Endodermal cell (in vitro differentiated cells): ENCODE measurements around the gene MFAP3. TPM values are rescaled to one million over a fixed set of nuclear protein-coding genes. Genes with fewer than 3 reads are reported as not detected.
A peak's percentile ranks its signal among the peaks of the same experiment; 100 is the strongest.
"Not testable (repeated sequence)": the region's sequence is repeated elsewhere in the genome, so short reads cannot be mapped to it uniquely, and the experiment has no call there.

Experiments used
- DNase-seq: peaks from one replicate; pipeline ENCODE4 v3.0.0-alpha.2; 2017
- H3K27ac ChIP-seq: 2 replicates; pipeline ENCODE4 v1.5.1; 2013; ENCODE audit warnings: mild to moderate bottlenecking, low read depth, low read length, moderate library complexity
- H3K27me3 ChIP-seq: 2 replicates; pipeline ENCODE4 v1.6.1; 2013; ENCODE audit warnings: mild to moderate bottlenecking, low read length, moderate library complexity; ENCODE audit not compliant: insufficient read depth, control insufficient read depth, poor library complexity, severe bottlenecking
- H3K36me3 ChIP-seq: 2 replicates; pipeline ENCODE4 v1.7.0; 2013; ENCODE audit warnings: mild to moderate bottlenecking, low read length, moderate library complexity; ENCODE audit not compliant: control insufficient read depth, insufficient read depth
- H3K4me1 ChIP-seq: one replicate; pipeline ENCODE4 v1.7.0; 2013; ENCODE audit warnings: low read length; ENCODE audit not compliant: control insufficient read depth, insufficient read depth
- H3K4me3 ChIP-seq: 2 replicates; pipeline ENCODE4 v1.5.1; 2013; ENCODE audit warnings: mild to moderate bottlenecking, low read length, moderate library complexity
- H3K9ac ChIP-seq: 2 replicates; pipeline ENCODE4 v1.6.1; 2013; ENCODE audit warnings: mild to moderate bottlenecking, low read length, moderate library complexity; ENCODE audit not compliant: poor library complexity, severe bottlenecking; ENCODE audit errors: extremely low read depth
- H3K9me3 ChIP-seq: 2 replicates; pipeline ENCODE4 v1.6.1; 2013; ENCODE audit warnings: mild to moderate bottlenecking, low read length, moderate library complexity; ENCODE audit not compliant: control insufficient read depth
- H3K27ac Mint-ChIP-seq: 2 replicates; pipeline ENCODE4 v1.8.0; 2020; ENCODE audit warnings: mixed read lengths
- H3K27me3 Mint-ChIP-seq: 2 replicates; pipeline ENCODE4 v1.8.0; 2021; ENCODE audit warnings: mild to moderate bottlenecking, mixed read lengths; ENCODE audit not compliant: insufficient read depth
- H3K36me3 Mint-ChIP-seq: 2 replicates; pipeline ENCODE4 v1.8.0; 2020; ENCODE audit warnings: low read depth, mixed read lengths
- H3K4me1 Mint-ChIP-seq: 2 replicates; pipeline ENCODE4 v1.8.0; 2020; ENCODE audit warnings: mixed read lengths
- H3K4me3 Mint-ChIP-seq: 2 replicates; pipeline ENCODE4 v1.8.0; 2020; ENCODE audit warnings: mild to moderate bottlenecking, moderate library complexity, mixed read lengths
- H3K9me3 Mint-ChIP-seq: 2 replicates; pipeline ENCODE4 v1.8.0; 2020; ENCODE audit warnings: mild to moderate bottlenecking, mixed read lengths
- WGBS, 2 experiments: methylation state at CpG; one replicate each; pipeline versions ENCODE4 v1.1.5 to v1.1.7; 2013; ENCODE audit warnings: missing lambda C conversion rate in 2 of 2, mixed read lengths in 1 of 2; ENCODE audit not compliant: insufficient coverage in 1 of 2, insufficient read length in 1 of 2; 5-methylcytosine and 5-hydroxymethylcytosine counted together
- total RNA-seq, 2 donors: library from RNA; stranded (reverse); fragmentation: NEBNext Ultra II Directional in 1 of 2; extraction: Animal tissue kit (Norgen Biotek cat#: 25700) in 1 of 2; gene quantifications; 2 replicates in 1 of 2; 3 replicates in 1 of 2; pipeline ENCODE4 v1.2.1, GENCODE V29; 2021
- TF ChIP-seq, protein P1 (sequence below): fragments of 200-600 bp; sonication (generic); conservative IDR thresholded peaks from 2 replicates; pipeline ENCODE4 v1.5.0; 2021; ENCODE audit warnings: antibody characterized with exemption, mild to moderate bottlenecking

The MFAP3 gene
- total RNA-seq, 2 donors from 2014 or later, result 25.8 to 36.2 TPM

DNA sequence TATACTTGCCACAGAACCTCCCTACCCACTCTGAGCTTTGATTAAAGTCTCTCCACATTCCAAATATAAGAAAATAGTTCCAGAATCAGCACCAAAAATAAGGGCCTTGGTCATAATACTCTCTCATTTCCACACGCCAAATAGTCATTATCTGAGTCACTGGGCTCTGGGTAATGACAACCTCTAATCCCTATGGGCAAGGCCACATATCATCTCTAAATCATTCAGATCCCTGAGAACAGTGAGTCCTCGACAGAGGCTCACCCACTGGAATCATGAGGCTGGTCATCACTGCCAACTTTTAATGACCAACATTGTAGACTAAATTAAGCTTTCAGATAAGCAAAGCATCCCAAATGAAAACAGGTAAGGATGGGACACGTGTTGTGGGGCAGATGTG, 28.1 kb upstream of the MFAP3 start:
- DNase-seq, result no peak
- H3K4me3 Mint-ChIP-seq, result no peak overlapping the region
- peaks cover 10% of the 10 kb centered on the region for H3K9me3 Mint-ChIP-seq
- Histone ChIP-seq H3K9me3 (peaks cover 7% of the 10 kb centered on the region), H3K4me1 (peaks cover 6% of the 10 kb centered on the region), H3K27me3 (peaks cover 14% of the 10 kb centered on the region), H3K27ac (no peak overlapping the region), H3K9ac (no peak overlapping the region), H3K36me3 (no peaks in the 10 kb centered on the region), H3K4me3 (no peak overlapping the region)
- H3K27me3 Mint-ChIP-seq, result peaks cover 7% of the 10 kb centered on the region
- H3K27ac Mint-ChIP-seq, result no peak overlapping the region
- peaks cover 6% of the 10 kb centered on the region for H3K4me1 Mint-ChIP-seq
- WGBS, 2 experiments, result 74 to 77% methylated on average over 3 of the region's 3 CpGs
- H3K36me3 Mint-ChIP-seq, result peaks cover 4% of the 10 kb centered on the region
- TF ChIP-seq, protein P1, sequence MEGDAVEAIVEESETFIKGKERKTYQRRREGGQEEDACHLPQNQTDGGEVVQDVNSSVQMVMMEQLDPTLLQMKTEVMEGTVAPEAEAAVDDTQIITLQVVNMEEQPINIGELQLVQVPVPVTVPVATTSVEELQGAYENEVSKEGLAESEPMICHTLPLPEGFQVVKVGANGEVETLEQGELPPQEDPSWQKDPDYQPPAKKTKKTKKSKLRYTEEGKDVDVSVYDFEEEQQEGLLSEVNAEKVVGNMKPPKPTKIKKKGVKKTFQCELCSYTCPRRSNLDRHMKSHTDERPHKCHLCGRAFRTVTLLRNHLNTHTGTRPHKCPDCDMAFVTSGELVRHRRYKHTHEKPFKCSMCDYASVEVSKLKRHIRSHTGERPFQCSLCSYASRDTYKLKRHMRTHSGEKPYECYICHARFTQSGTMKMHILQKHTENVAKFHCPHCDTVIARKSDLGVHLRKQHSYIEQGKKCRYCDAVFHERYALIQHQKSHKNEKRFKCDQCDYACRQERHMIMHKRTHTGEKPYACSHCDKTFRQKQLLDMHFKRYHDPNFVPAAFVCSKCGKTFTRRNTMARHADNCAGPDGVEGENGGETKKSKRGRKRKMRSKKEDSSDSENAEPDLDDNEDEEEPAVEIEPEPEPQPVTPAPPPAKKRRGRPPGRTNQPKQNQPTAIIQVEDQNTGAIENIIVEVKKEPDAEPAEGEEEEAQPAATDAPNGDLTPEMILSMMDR, result no peak

DNA sequence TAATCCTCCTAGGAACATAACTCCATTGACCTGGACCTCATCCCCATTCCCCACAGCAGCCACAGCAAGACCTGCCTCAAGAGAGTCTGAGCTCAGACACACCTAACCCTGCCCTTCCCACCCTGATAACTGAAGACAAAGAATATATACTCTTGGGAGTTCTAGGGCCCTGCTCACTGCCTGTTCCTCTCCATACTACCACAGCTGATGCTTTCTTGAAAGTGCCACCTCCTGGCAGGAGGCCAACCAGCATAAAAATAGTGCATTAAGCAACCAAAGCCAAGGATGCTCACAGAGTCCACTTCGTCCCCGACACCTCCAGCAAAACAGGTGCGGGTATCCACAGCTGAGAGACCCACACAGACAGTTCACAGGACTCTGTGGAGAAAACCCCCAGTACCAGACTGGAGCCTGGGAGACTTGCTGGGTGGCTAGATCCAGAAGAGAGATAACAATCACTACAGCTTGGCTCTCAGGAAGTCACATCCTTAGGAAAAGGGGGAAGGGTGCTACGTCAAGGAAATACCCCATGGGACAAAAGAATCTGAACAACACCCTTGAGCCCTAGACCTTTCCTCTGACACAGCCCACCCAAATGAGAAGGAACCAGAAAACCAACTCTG, 23.6 kb upstream of the MFAP3 start:
- H3K27me3 Mint-ChIP-seq, result peaks cover 18% of the 10 kb centered on the region
- H3K36me3 Mint-ChIP-seq, result peaks cover 21% of the 10 kb centered on the region
- H3K36me3 ChIP-seq, result no peaks in the 10 kb centered on the region
- peak overlapping the region; percentile 5 for H3K4me3 ChIP-seq
- peaks cover 18% of the 10 kb centered on the region for H3K9me3 ChIP-seq
- H3K9ac ChIP-seq, result no peak overlapping the region
- no peak overlapping the region for H3K4me3 Mint-ChIP-seq
- H3K27ac Mint-ChIP-seq, result no peak overlapping the region
- peaks cover 14% of the 10 kb centered on the region for H3K27me3 ChIP-seq
- H3K27ac ChIP-seq, result no peak overlapping the region
- TF ChIP-seq, protein P1, result no peak
- peaks cover 17% of the 10 kb centered on the region for H3K4me1 Mint-ChIP-seq
- H3K4me1 ChIP-seq, result no peaks in the 10 kb centered on the region
- DNase-seq, result no peak
- H3K9me3 Mint-ChIP-seq, result peaks cover 10% of the 10 kb centered on the region
- WGBS, 2 experiments, result 90 to 93% methylated on average over 3 to 4 of the region's 4 CpGs

DNA sequence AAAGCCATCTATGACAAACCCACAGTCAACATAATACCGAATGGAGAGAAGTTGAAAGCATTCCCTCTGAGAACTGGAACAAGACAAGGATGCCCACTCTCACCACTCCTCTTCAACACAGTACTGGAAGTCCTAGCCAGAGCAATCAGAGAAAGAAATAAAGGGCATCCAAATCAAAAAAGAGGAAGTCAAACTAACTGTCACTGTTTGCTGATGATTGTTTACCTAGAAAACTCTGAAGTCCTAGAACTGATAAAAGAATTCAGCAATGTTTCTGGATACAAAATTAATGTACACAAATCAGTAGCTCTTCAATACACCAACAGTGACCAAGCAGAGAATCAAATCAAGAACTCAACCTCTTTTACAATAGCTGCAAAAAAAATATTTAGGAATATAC, 19.8 kb upstream of the MFAP3 start:
- peaks cover 18% of the 10 kb centered on the region for H3K9me3 ChIP-seq
- H3K4me3 ChIP-seq, H3K27ac ChIP-seq, DNase-seq, H3K4me3 Mint-ChIP-seq, H3K9ac ChIP-seq, H3K4me1 ChIP-seq, H3K36me3 ChIP-seq, H3K27ac Mint-ChIP-seq: not testable (repeated sequence)
- H3K27me3 ChIP-seq, result peaks cover 10% of the 10 kb centered on the region
- Mint-ChIP-seq H3K4me1 (peaks cover 30% of the 10 kb centered on the region), H3K9me3 (peaks cover 18% of the 10 kb centered on the region), H3K27me3 (peaks cover 24% of the 10 kb centered on the region), H3K36me3 (peaks cover 41% of the 10 kb centered on the region)
- 83 to 95% methylated on average over 1 of the region's 1 CpG for WGBS, 2 experiments

DNA sequence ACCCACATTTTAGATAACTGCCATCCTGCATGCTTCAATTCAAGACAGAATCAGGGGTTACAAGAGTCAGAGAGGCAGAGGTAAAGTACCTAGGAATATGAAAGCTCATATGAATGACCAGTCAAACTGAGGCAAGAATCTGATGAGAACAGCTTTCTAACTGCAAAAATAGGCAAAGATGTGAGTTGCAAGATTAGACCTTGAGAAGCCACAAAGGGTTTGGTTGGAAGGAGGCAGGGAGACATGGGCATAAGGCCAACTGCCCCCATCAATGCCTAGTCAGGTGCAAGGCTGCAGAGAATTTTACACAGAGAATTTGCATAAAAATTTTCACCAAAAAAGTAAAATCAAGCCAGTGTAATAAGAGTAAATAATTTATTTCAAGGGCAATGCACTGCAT, 12.8 kb upstream of the MFAP3 start:
- no peaks in the 10 kb centered on the region for H3K9me3 ChIP-seq
- Mint-ChIP-seq H3K4me3 (no peak overlapping the region), H3K4me1 (peaks cover 9% of the 10 kb centered on the region), H3K36me3 (peaks cover 25% of the 10 kb centered on the region), H3K27ac (no peak overlapping the region), H3K27me3 (peaks cover 3% of the 10 kb centered on the region), H3K9me3 (peaks cover 9% of the 10 kb centered on the region)
- no peak for DNase-seq
- H3K4me3 ChIP-seq, result no peak overlapping the region
- H3K27me3 ChIP-seq, result no peaks in the 10 kb centered on the region
- TF ChIP-seq, protein P1, result no peak
- H3K27ac ChIP-seq, result no peak overlapping the region
- peaks cover 16% of the 10 kb centered on the region for H3K36me3 ChIP-seq
- no peak overlapping the region for H3K9ac ChIP-seq
- H3K4me1 ChIP-seq, result no peaks in the 10 kb centered on the region
